Hematopoietic multipotent progenitor cell treated with erythropoietin and hydrocortisone succinate and interleukin-3 and kit ligand, for 8 days (in vitro differentiated cells): ENCODE data around the gene GLT1D1.

Experiments used
- DNase-seq: peaks from one replicate; pipeline ENCODE4 v3.0.0-alpha.2; 2015

Gene GLT1D1

GRCh38 chr12:128916425-128916824 lies 63.1 kb downstream of the GLT1D1 start:
- no peak for DNase-seq

GRCh38 chr12:128918481-128919260 lies 65.4 kb downstream of the GLT1D1 start:
- no peak for DNase-seq

DNA sequence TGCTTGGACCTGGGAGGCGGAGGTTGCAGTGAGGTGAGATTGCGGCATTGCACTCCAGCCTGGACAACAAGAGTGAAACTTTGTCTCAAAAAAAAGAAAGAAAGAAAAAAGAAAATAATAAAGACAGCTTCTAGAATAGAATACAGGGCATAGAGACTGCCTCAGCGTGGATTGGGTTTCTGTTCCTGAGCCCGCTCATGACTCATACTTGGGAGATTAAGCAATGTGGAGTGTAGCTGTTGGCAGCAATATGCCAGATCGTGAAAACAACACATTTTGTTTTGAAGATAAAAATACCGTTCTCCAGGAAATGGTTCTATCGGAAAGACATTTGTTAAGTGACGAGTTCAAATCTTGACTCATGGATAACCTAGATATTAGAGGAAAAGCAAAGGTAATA lies 67.2 kb downstream of the GLT1D1 start:
- no peak for DNase-seq

- DNase-seq, result no peak
These were observed 75.1 kb downstream of the GLT1D1 start for GRCh38 chr12:128928361-128928760.

DNA sequence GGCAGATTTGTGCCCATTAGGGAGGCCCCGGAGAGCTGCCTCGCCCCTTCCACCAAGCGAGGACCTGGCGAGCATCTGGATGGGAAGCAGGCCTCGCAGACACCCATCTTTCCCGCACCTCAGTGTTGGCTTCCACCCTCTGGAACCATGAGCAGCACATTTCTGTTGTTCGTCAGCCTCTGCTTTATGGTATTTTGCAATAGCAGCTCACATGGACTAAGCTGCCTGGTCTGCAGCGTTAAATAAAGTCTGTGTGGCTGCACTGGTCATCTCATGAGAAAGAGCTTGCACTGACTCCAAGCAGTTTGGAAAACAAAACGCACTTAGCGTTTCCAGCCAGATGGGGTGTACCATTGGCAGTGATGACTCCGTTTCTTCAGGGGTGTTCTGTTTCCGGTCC lies 75.8 kb downstream of the GLT1D1 start:
- DNase-seq, result no peak

GRCh38 chr12:128930606-128931005 lies 77.3 kb downstream of the GLT1D1 start:
- no peak for DNase-seq

- DNase-seq, result no peak
These were observed 79.2 kb downstream of the GLT1D1 start for GRCh38 chr12:128932521-128932920.

DNA sequence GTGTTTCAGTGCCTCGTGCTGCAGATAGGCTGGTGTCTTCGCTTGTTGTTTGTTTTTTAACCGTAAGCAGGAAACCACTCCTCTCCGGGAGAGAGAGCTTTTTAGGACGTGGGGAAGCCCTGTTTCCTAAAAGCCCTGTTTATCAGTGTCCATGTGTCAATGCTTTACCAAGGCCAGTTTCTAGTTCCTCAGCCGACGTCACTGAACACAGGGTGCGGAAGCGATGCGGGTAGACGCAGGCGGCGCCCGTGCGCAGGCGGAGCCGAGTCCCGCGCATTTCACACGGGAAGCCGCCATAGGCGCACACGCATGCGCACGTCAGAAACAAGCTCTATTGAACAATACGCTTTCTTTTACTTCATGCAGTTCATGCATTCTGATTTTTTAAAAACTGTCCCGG lies 79.8 kb downstream of the GLT1D1 start:
- DNase-seq, result no peak

DNA sequence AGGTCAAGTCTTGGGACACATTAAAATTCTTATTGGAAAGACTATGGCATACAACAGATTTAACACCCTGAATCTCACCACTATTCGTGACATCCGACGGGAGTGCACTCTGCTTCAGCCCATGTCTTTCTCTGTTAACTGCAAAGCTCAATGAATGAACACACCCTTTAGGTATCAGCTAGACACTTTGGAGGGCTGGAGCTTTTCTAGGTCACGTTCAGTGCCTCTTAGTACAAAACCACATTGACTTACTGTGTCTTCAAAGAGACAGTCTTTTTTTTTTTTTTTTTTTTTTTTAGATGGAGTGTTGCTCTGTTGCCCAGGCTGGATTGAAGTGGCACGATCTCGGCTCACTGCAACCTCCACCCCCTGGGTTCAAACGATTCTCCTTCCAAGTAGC lies 80.6 kb downstream of the GLT1D1 start:
- DNase-seq, result no peak

DNA sequence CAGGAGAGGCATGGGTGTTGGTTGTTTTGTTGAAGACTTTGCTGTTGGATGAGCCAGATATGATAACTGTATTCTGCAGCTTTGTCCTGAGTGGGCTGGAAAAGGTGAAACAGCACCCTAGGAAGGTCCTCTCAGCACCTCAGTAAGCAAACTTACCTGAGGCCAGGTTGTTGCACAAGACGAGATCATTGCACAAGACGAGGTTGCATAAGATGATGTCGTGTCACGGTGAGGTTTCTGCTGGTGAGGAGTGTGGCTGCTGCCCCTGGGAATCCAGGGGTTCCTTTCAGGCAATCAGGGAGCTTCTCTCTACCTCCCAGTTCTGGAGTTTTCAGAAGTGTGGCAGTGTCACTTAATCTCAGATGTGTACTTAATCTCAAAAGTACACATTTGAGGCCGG lies 85.6 kb downstream of the GLT1D1 start:
- no peak for DNase-seq

DNA sequence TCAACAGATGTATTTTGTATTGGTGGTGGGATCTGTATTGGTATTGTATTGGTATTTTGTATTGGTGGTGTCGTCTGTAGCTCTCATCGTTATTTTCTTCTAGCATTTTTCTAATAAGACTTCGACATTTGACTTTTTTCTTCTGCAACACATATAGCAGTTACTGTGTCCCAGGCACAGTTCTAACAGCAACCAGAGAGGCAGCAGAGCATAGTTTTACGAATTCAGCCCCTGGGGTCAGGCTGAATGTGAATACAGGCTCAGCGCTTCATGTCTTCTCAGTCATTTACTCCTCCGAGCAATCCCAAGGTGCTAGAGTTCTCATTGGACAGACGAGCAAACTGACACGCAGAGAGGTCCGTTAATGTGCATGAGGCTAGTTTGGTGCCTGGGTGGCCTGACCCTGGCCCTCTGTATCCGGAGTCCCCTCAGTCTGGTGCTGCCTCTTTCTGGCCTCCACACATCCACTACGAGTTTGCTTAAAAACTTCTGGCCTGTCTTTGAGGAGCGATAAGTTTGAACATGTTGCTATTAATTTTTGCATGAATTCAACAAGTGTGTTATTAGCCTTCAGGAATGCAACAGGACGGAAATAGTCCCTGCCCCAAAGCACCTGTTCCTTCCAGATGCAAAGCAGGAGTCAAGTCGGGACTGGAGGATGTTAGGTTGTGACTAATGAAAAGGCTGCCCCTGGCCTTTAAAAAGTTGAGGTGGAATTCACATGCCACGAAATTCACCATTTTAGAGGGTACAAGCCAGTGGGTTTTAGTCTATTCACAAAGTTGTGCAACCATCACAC lies 87.0 kb downstream of the GLT1D1 start:
- no peak for DNase-seq

DNA sequence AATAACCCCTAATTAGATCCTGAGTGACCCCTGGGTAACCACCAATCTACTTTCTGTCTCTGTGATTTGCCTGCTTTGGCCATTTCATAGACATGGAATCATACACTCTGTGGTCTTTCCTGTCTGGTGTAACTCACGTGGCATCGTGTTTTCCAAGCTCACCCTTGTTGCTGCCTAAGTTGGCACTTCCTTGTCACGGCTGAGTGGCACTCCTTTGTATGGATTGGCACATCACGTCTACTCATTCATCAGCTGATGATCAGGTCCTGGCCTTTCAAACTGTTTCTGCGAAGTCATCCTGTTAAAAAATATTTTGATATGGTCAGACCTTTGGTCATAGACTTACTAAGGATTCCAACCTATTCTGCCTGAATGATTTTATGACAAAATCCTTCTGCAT lies 87.7 kb downstream of the GLT1D1 start:
- DNase-seq, result no peak

DNA sequence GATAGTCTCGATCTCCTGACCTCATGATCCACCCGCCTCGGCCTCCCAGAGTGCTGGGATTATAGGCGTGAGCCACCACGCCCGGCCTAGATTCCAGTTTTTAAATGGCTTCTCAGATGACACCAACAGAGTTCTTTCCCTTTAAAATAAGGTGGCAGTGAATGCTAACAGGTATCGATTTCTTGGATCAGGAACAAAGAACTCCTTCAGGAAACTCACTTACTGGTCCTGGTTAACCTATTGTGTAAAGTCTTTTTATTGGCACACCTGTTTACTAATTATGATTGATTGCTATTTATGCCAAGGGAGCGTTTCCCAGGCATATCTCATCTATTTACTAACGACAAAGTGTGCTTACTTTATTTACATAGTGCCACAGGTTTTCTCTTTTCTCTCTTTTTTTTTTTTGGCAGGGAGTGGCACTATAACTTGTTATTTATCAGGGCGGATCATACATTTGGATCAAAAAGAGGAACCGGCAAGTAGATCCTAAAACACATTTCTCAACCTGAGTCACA lies 89.7 kb downstream of the GLT1D1 start:
- DNase-seq, result no peak

GRCh38 chr12:128944956-128945355 lies 91.7 kb downstream of the GLT1D1 start:
- no peak for DNase-seq

DNA sequence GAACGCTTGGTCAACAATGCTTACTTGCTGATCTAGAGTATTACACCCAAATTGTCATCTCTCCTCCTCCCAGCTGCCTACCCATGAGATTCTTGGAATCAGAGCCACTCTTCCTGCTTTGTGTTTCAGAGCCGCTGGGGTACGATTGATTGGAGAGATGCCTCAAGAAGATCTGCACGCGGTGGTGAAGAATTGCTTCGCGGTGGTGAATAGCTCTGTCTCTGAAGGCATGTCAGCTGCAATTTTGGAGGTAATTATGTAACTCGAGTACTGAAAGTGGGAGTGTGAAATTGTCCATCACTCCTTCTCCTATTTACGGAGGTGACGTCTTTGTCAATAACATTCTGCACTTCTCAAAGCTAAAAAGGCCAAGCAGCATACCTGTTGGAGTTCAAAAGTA lies 93.9 kb downstream of the GLT1D1 start:
- DNase-seq, result no peak

- no peak for DNase-seq
These were observed 95.8 kb downstream of the GLT1D1 start for GRCh38 chr12:128949086-128949485.

DNA sequence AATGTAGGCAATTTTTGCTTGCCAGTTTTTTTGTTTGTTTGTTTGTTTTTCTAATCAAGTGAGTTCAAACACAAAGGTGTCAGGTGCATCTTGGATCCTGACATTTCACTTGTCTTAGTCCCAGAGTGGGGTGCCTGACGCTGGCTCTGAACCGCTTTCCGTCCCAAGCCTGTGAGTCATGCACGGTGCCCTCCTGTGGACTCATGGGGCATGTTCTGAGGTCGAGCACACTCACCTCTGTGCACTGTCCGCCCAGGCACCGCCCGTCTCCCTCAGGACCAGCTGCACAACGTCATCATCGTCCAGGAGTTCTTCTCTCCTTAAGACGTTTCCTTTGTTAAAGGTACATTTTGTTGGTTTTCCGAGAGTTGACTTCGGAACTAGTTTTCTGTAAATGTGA lies 98.2 kb downstream of the GLT1D1 start:
- no peak for DNase-seq

- DNase-seq, result no peak
These were observed 103.5 kb downstream of the GLT1D1 start for GRCh38 chr12:128956755-128957154.

DNA sequence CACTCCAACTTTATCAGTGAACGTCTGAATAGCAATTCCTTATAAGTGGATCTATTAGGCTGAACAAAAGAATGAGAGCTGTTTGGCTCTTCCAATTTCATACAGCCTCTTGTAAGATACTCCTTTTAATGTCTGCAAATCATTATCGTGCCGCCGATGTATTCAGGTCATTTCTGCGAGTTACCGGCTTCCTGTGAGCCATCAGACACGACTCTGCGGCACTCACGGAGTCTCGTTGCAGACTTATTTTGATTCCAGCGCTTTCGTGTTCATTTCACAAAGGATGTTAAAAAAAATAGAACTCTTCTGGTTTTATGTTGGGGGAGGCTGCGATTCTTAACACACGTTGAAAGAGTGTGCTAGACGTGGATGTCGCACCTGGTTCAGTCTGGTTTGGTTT lies 106.6 kb downstream of the GLT1D1 start:
- DNase-seq, result no peak

GRCh38 chr12:128961308-128961902 lies 108.1 kb downstream of the GLT1D1 start:
- no peak for DNase-seq

GRCh38 chr12:128961957-128962356 lies 108.7 kb downstream of the GLT1D1 start:
- no peak for DNase-seq

GRCh38 chr12:128966203-128966810 lies 113.0 kb downstream of the GLT1D1 start:
- DNase-seq, result no peak

DNA sequence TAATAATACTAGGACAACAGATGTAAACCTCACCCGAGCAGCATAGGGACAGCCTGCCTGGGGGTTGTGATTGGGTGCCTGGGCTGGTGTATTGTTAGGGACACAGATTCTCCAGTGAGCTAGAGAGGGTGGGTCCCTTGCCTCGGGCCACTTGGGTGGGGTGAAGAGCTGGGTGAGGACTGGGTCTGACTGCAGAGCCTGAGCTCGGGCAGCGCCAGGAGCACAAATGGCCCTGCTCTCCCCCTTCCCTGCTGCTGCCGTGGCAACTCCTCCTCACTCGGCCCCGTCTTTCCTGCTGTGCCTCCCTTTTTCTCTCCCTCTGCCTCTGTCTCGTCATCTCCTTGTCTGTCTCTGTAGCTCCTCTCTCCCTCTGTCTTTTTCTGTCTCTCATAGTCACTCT lies 115.4 kb downstream of the GLT1D1 start:
- DNase-seq, result no peak
